ENCODE measurements around the gene FAM83C. TPM values are rescaled to one million over a fixed set of nuclear protein-coding genes. Genes with fewer than 3 reads are reported as not detected.

FAM83C gene
- total RNA-seq, 1 experiment from 2014 or later = not detected

DNA sequence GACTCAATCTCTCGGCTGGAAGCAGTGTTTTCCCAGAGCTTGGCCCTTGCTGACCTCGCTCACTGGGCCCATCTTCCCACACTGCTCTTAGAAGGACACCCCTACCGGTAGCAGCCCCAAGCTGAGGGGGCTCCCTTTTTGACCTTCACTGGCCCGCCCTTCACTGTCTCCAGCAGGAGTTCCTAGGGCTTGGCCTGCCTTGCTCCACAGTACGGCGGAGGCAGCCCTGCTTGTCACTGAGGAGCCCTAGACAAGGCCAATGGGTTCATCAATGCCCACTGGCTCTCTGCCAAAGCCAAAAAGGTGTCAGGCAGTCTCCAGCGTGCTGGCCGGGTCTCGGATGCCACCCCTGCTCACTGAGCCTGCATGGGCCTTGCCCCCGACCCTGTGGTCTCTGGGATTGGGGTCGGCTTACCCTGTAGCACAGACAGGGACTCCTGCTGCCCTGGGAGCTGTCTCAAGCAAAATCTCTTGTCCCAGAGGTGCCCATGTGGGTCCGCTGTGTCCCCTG is 16.4 kb downstream of the FAM83C start:
- Histone ChIP-seq H3K27ac (ENCODE audit: low read depth, low read length) (peak overlapping the region; percentile 11; the same call in 1 of the 2 replicates), H3K4me1 (ENCODE audit: control insufficient read depth in 1 of 2, insufficient read depth in 2 of 2, low read length in 2 of 2) (peaks cover 7 to 24% of the 10 kb centered on the region in 2 experiments; a peak in 3 of 4 replicates), H4K20me1 (ENCODE audit: insufficient read depth) (no peaks in the 10 kb centered on the region), H3K9me3 (ENCODE audit: control insufficient read depth in 1 of 2, insufficient read depth in 1 of 2, low read depth in 1 of 2, low read length in 2 of 2) (no peaks in the 10 kb centered on the region), H3K36me3 (ENCODE audit: control insufficient read depth in 1 of 2, insufficient read depth in 2 of 2, low read length in 2 of 2) (peaks cover 16 to 35% of the 10 kb centered on the region in 2 experiments), H2AFZ (ENCODE audit: low read depth, low read length, poor library complexity, severe bottlenecking) (no peak overlapping the region), H3K9me2 (ENCODE audit: insufficient read depth) (no peaks in the 10 kb centered on the region), H3K9ac (ENCODE audit: low read length) (no peak overlapping the region), H3K79me2 (ENCODE audit: insufficient read depth, low read length) (peaks cover 37% of the 10 kb centered on the region), H3K27me3 (ENCODE audit: insufficient read depth, low read length) (no peaks in the 10 kb centered on the region), H3K4me3 (replicated peaks in 1 of 2; ENCODE audit: low read depth in 1 of 2, low read length in 2 of 2) (no peak overlapping the region), H3K4me2 (ENCODE audit: low read length) (no peak overlapping the region)
- intact Hi-C loops (cut with micrococcal nuclease) = no loop called here
- no TSS peak for BruUV-seq (replicated peaks)
- TF ChIP-seq RAD21 (IDR thresholded peaks at IDR 0.05; ENCODE audit: low read depth) (no peak), TCF7L2 (IDR thresholded peaks at IDR 0.05; ENCODE audit: borderline replicate concordance, extremely low read depth, insufficient read depth, insufficient read length) (no peak), EZH2phosphoT487 (IDR thresholded peaks at IDR 0.05; ENCODE audit: borderline replicate concordance) (no peak), YY1 (IDR thresholded peaks at IDR 0.05; ENCODE audit: extremely low read depth, insufficient replicate concordance, low read depth, low read length) (no peak), EZH2 (IDR thresholded peaks at IDR 0.05) (no peak), MAX (IDR thresholded peaks at IDR 0.05) (no peak), JUND (IDR thresholded peaks at IDR 0.05) (no peak), SIN3A (IDR thresholded peaks at IDR 0.05; ENCODE audit: low read depth) (no peak), POLR2AphosphoS5 (IDR thresholded peaks at IDR 0.05; ENCODE audit: low read depth, low read length) (no peak; the same call in 1 of the 2 replicates), ZFX (IDR thresholded peaks at IDR 0.05) (no peak)
- ChIA-PET POLR2A (no interaction called here), CTCF (no interaction called here), RAD21 (ENCODE audit: low non-redundant PET in 1 of 2, low total read pairs in 2 of 2, uncharacterized antibody in 2 of 2, unreplicated experiment in 2 of 2) (no interaction called here)
- ATAC-seq (no peak), DNase-seq (ENCODE audit: low read depth, low spot score) (no peak)
